Neural progenitor cell (in vitro differentiated cells): ENCODE data around the gene PRMT7. TPM values are rescaled to one million over a fixed set of nuclear protein-coding genes. Genes with fewer than 3 reads are reported as not detected.
A peak's percentile ranks its signal among the peaks of the same experiment; 100 is the strongest.

ENCODE experiments used
- DNase-seq: peaks from one replicate; pipeline ENCODE4 v3.0.0-alpha.2; 2016; ENCODE audit warnings: low spot score
- H2AFZ ChIP-seq: fragments of 200-600 bp; sonication (generic); replicated peaks from 2 replicates; pipeline ENCODE4 v1.6.1; 2016; ENCODE audit warnings: antibody characterized with exemption
- H3F3A ChIP-seq: fragments of 200-600 bp; sonication (generic); 2 replicates; pipeline ENCODE4 v1.6.1; 2016; ENCODE audit warnings: antibody characterized with exemption, low read depth
- H3K27ac ChIP-seq: fragments of 200-600 bp; sonication (generic); 2 replicates; pipeline ENCODE4 v1.5.1; 2016; ENCODE audit warnings: mild to moderate bottlenecking
- H3K27me3 ChIP-seq: fragments of 200-600 bp; sonication (generic); 2 replicates; pipeline ENCODE4 v1.6.1; 2016; ENCODE audit warnings: mild to moderate bottlenecking, moderate library complexity
- H3K36me3 ChIP-seq: fragments of 200-600 bp; sonication (generic); 2 replicates; pipeline ENCODE4 v1.5.1; 2016
- H3K4me1 ChIP-seq: fragments of 200-600 bp; sonication (generic); 2 replicates; pipeline ENCODE4 v1.6.1; 2016; ENCODE audit warnings: mixed run types
- H3K4me2 ChIP-seq: fragments of 200-600 bp; sonication (generic); 2 replicates; pipeline ENCODE4 v1.6.1; 2016
- H3K4me3 ChIP-seq: fragments of 200-600 bp; sonication (generic); 2 replicates; pipeline ENCODE4 v1.5.1; 2016
- H3K79me2 ChIP-seq: fragments of 200-600 bp; sonication (generic); 2 replicates; pipeline ENCODE4 v1.6.1; 2016; ENCODE audit warnings: low read depth
- H3K9ac ChIP-seq: fragments of 200-600 bp; sonication (generic); 2 replicates; pipeline ENCODE4 v1.6.1; 2016
- H3K9me3 ChIP-seq: fragments of 200-600 bp; sonication (generic); 2 replicates; pipeline ENCODE4 v1.5.1; 2016; ENCODE audit warnings: low read depth
- H4K20me1 ChIP-seq: fragments of 200-600 bp; sonication (generic); 2 replicates; pipeline ENCODE4 v1.6.1; 2016; ENCODE audit warnings: low read depth
- H3K27ac Mint-ChIP-seq: 3 replicates; pipeline ENCODE4 v1.8.0; 2021; ENCODE audit warnings: mixed read lengths
- H3K27me3 Mint-ChIP-seq: 2 replicates; pipeline ENCODE4 v1.8.0; 2022; ENCODE audit warnings: low read depth, mild to moderate bottlenecking, inconsistent platforms, moderate library complexity, mixed read lengths; ENCODE audit not compliant: insufficient read depth
- H3K36me3 Mint-ChIP-seq: 3 replicates; pipeline ENCODE4 v1.8.0; 2021; ENCODE audit warnings: mixed read lengths
- H3K4me1 Mint-ChIP-seq: 3 replicates; pipeline ENCODE4 v1.8.0; 2021; ENCODE audit warnings: mixed read lengths
- H3K4me3 Mint-ChIP-seq: 3 replicates; pipeline ENCODE4 v1.8.0; 2021; ENCODE audit warnings: mild to moderate bottlenecking, moderate library complexity, mixed read lengths
- H3K9me3 Mint-ChIP-seq: 3 replicates; pipeline ENCODE4 v1.8.0; 2020; ENCODE audit warnings: mixed read lengths
- EZH2 ChIP-seq: fragments of 200-600 bp; sonication (generic); IDR thresholded peaks from 2 replicates; pipeline ENCODE4 v1.6.1; 2017; ENCODE audit warnings: antibody characterized with exemption, mild to moderate bottlenecking, moderate library complexity
- EZH2phosphoT487 ChIP-seq: fragments of 200-600 bp; sonication (generic); IDR thresholded peaks from 2 replicates; pipeline ENCODE4 v1.6.1; 2017; ENCODE audit warnings: antibody characterized with exemption
- total RNA-seq: library from RNA; depleted of rRNA; stranded (reverse); fragments of >200 nt; gene quantifications from 2 replicates; pipeline ENCODE4 v1.2.3, GENCODE V29; 2015; ENCODE audit warnings: low replicate concordance
- TF ChIP-seq, protein P1 (sequence below): fragments of 200-600 bp; sonication (generic); IDR thresholded peaks from 2 replicates; pipeline ENCODE4 v1.5.1; 2017; ENCODE audit warnings: antibody characterized with exemption, mild to moderate bottlenecking

The PRMT7 gene
- total RNA-seq, 1 donor from 2014 or later = 70.2 TPM

DNA sequence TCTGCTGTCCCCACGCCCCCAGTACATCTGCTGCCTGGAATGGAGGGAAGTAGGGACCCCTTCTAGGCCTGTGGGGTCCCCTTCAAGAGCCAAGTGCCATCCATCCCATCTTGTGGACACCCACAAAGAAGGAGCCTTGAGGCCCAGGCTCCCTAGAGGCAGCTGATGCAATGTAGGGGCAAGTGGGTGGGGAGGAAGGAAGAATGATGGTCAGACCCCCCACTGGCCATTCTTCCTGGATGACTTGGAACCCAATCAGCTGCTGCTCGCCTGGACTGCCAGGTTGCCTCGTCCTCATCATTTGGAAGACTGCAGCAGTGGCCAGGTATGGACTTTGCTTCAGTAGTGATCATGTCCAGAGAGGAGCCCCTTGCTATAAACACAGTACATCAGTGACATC is 88.6 kb downstream of the PRMT7 start:
- Histone ChIP-seq H3K4me1 (peaks cover 16% of the 10 kb centered on the region), H3K9ac (no peak overlapping the region), H3K79me2 (no peaks in the 10 kb centered on the region), H4K20me1 (no peaks in the 10 kb centered on the region), H3K4me2 (no peak overlapping the region), H3K36me3 (no peaks in the 10 kb centered on the region), H3K27ac (no peak overlapping the region), H3K4me3 (no peak overlapping the region), H2AFZ (no peak overlapping the region), H3K9me3 (no peaks in the 10 kb centered on the region), H3F3A (no peaks in the 10 kb centered on the region), H3K27me3 (no peaks in the 10 kb centered on the region)
- Mint-ChIP-seq H3K27ac (no peak overlapping the region), H3K4me1 (peaks cover 34% of the 10 kb centered on the region), H3K9me3 (no peaks in the 10 kb centered on the region), H3K27me3 (peaks cover 9% of the 10 kb centered on the region), H3K4me3 (no peak overlapping the region), H3K36me3 (no peaks in the 10 kb centered on the region)
- DNase-seq = no peak
- no peak for TF ChIP-seq EZH2
- no peak for TF ChIP-seq EZH2phosphoT487
- TF ChIP-seq, protein P1, sequence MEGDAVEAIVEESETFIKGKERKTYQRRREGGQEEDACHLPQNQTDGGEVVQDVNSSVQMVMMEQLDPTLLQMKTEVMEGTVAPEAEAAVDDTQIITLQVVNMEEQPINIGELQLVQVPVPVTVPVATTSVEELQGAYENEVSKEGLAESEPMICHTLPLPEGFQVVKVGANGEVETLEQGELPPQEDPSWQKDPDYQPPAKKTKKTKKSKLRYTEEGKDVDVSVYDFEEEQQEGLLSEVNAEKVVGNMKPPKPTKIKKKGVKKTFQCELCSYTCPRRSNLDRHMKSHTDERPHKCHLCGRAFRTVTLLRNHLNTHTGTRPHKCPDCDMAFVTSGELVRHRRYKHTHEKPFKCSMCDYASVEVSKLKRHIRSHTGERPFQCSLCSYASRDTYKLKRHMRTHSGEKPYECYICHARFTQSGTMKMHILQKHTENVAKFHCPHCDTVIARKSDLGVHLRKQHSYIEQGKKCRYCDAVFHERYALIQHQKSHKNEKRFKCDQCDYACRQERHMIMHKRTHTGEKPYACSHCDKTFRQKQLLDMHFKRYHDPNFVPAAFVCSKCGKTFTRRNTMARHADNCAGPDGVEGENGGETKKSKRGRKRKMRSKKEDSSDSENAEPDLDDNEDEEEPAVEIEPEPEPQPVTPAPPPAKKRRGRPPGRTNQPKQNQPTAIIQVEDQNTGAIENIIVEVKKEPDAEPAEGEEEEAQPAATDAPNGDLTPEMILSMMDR = no peak

DNA sequence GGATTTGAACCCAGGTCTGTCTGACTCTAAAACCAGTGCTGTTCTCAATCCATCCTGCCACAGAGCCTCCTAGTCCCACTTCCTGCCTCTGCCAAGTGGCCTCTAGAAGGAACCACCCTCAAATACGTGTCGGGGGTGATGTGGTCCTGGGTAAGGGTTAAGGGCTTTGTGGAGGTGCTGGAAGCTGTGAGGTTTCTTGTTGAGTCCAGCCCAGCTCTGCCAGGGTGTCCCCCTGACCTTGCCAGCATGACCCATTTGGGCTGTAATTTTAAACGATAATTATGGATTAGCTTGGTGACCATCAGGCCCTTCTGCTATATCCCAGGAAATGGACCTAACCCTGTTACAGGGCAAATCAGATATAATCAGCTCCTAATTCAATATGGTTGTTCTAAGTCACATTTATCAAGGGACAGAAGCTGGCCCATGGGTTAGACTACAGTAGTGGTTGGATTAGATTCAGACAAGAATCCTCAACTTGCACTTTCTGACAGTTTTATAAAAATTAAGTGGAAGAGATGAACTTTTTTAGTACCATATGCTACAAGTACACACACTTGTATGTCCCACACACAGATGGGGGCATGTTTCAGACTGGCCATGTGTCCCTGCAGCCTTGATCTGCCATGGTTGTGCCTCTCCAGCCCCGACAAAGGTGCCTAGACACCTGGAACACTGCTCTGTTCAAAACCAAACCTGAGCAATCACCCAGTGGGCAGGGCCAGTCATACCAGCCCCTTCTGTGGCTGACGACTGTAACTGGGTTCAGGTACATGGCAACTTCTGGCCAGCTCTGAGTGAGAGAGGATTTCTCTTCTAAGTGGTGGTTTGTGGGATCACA is 89.5 kb downstream of the PRMT7 start:
- Mint-ChIP-seq H3K4me3 (no peak overlapping the region), H3K36me3 (no peaks in the 10 kb centered on the region), H3K4me1 (peaks cover 34% of the 10 kb centered on the region), H3K9me3 (no peaks in the 10 kb centered on the region), H3K27me3 (peaks cover 9% of the 10 kb centered on the region), H3K27ac (no peak overlapping the region)
- no peaks in the 10 kb centered on the region for H3K36me3 ChIP-seq
- H3F3A ChIP-seq = no peaks in the 10 kb centered on the region
- H3K79me2 ChIP-seq = no peaks in the 10 kb centered on the region
- no peak overlapping the region for H3K4me2 ChIP-seq
- no peak overlapping the region for H3K9ac ChIP-seq
- no peaks in the 10 kb centered on the region for H4K20me1 ChIP-seq
- H2AFZ ChIP-seq = no peak overlapping the region
- DNase-seq = no peak
- H3K9me3 ChIP-seq = no peaks in the 10 kb centered on the region
- TF ChIP-seq EZH2phosphoT487 = no peak
- TF ChIP-seq, protein P1 = no peak
- no peak for TF ChIP-seq EZH2
- peaks cover 16% of the 10 kb centered on the region for H3K4me1 ChIP-seq
- no peak overlapping the region for H3K27ac ChIP-seq
- H3K4me3 ChIP-seq = no peak overlapping the region
- H3K27me3 ChIP-seq = no peaks in the 10 kb centered on the region

DNA sequence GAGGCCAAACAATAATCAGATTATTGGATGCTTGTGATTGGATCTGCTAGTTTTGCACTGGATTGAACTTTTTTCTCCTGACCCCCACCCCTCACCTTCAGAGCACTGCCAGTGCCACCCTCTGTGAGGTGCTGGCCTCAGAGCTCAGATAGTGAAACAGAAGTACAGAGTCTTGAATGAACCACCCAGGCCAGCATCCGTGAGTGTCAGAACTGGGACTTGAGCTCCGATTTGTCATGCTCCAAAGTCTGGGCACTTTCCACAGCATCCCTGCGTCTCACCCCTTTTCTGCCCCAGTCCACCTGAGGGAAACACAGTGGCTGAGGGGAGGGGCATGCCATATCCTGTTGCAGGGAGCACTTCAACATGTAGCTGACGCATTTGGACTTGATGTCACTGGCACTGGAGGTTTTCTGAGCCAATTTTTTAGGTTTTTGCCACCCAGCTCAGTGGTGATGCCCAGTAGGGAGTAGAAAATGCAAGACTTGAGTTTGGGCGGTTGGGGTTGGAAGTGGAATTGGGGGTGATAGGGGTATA is 90.2 kb downstream of the PRMT7 start:
- Histone ChIP-seq H3K27me3 (no peaks in the 10 kb centered on the region), H3K9me3 (no peaks in the 10 kb centered on the region), H3K27ac (no peak overlapping the region), H4K20me1 (no peaks in the 10 kb centered on the region), H3K4me2 (no peak overlapping the region), H3K9ac (no peak overlapping the region), H2AFZ (no peak overlapping the region), H3F3A (no peaks in the 10 kb centered on the region), H3K36me3 (no peaks in the 10 kb centered on the region), H3K4me3 (no peak overlapping the region), H3K79me2 (no peaks in the 10 kb centered on the region), H3K4me1 (peaks cover 16% of the 10 kb centered on the region)
- peak overlapping the region; percentile 72 for H3K27ac Mint-ChIP-seq
- no peak for DNase-seq
- no peaks in the 10 kb centered on the region for H3K9me3 Mint-ChIP-seq
- TF ChIP-seq EZH2 (no peak), EZH2phosphoT487 (no peak)
- TF ChIP-seq, protein P1 = no peak
- H3K4me1 Mint-ChIP-seq = peaks cover 36% of the 10 kb centered on the region
- H3K36me3 Mint-ChIP-seq = no peaks in the 10 kb centered on the region
- H3K27me3 Mint-ChIP-seq = peaks cover 12% of the 10 kb centered on the region
- no peak overlapping the region for H3K4me3 Mint-ChIP-seq
